ENCODE measurements around the gene NAALADL1.

- TF ChIP-seq, protein P1, sequence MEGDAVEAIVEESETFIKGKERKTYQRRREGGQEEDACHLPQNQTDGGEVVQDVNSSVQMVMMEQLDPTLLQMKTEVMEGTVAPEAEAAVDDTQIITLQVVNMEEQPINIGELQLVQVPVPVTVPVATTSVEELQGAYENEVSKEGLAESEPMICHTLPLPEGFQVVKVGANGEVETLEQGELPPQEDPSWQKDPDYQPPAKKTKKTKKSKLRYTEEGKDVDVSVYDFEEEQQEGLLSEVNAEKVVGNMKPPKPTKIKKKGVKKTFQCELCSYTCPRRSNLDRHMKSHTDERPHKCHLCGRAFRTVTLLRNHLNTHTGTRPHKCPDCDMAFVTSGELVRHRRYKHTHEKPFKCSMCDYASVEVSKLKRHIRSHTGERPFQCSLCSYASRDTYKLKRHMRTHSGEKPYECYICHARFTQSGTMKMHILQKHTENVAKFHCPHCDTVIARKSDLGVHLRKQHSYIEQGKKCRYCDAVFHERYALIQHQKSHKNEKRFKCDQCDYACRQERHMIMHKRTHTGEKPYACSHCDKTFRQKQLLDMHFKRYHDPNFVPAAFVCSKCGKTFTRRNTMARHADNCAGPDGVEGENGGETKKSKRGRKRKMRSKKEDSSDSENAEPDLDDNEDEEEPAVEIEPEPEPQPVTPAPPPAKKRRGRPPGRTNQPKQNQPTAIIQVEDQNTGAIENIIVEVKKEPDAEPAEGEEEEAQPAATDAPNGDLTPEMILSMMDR (IDR thresholded peaks at IDR 0.05; ENCODE audit: low read depth, low read length), result no peak
- no peak for TF ChIP-seq EZH2phosphoT487 (IDR thresholded peaks at IDR 0.05; ENCODE audit: low read depth)
These were observed 45.1 kb upstream of the NAALADL1 start for GRCh38 chr11:65103476-65103875.

Measured in OCI-LY3 (cell line).